Endometrial microvascular endothelial cells (primary cell): ENCODE results near the gene BCAR3. TPM values are rescaled to one million over a fixed set of nuclear protein-coding genes. Genes with fewer than 3 reads are reported as not detected.

Experiments used
- in situ Hi-C: cut with HindIII; loops from 2 replicates; pipeline ENCODE4 v1.10.0; 2017; ENCODE audit warnings: low sequenced_read_pairs, low pct_unique_long_range_greater_than_20kb; ENCODE audit errors: inconsistent ontology term
- total RNA-seq: library from RNA; depleted of rRNA; stranded (reverse); fragments of >200 nt; gene quantifications from one replicate; pipeline ENCODE4 v1.2.3, GENCODE V29; 2015; ENCODE audit errors: inconsistent ontology term

Gene BCAR3
- total RNA-seq, 1 donor from 2014 or later, result 91.8 TPM

DNA sequence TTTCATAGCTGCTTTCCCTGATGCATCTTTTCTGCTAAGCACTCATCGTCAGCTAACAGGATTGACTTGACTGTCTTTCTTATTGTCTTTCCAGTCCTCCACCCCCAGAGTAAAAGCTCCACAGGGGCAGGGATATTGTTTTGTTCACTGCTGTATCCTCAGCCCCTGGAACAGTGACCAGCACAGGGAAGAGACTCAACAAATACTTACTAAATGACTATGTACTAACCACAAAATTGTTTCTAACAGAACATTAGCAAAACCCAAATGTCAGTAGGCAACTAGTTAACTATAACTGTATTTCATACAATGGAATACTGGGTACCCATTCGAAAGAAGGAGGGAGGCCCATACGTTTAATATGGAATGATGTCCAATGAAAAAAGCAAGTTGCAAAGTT, 53.0 kb downstream of the BCAR3 start:
- in situ Hi-C loops, result loop anchor here (25.0 kb wide), 1 partner anchor 184 kb away; no protein-coding TSS in a partner anchor

GRCh38 chr1:93625582-93626327, 55.9 kb downstream of the BCAR3 start:
- in situ Hi-C loops, result loop anchor here (25.0 kb wide), 1 partner anchor 187 kb away; no protein-coding TSS in a partner anchor

- in situ Hi-C loops, result no loop called here
Measured at GRCh38 chr1:93623875-93624274, 57.8 kb downstream of the BCAR3 start.

GRCh38 chr1:93623436-93623835, 58.2 kb downstream of the BCAR3 start:
- in situ Hi-C loops, result no loop called here

DNA sequence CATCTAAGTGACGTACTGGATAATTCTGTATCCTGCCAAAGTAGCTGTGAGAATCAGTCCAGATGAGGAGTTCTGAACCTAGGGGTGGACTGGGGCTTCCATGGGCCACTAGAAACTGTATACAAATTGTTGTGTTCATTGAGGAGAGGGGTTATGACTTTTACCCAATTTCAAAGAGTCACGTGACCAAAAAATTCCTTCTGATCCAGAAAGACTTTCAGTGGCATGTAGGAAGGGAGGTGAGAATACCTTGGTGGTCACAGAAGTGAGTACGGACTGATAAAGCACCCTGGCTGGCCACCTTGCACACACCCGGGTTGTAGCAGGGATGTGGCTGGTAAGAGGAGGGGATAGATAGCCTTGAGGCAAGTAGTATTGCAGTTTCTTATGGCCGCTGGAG, 60.4 kb downstream of the BCAR3 start:
- in situ Hi-C loops, result no loop called here

DNA sequence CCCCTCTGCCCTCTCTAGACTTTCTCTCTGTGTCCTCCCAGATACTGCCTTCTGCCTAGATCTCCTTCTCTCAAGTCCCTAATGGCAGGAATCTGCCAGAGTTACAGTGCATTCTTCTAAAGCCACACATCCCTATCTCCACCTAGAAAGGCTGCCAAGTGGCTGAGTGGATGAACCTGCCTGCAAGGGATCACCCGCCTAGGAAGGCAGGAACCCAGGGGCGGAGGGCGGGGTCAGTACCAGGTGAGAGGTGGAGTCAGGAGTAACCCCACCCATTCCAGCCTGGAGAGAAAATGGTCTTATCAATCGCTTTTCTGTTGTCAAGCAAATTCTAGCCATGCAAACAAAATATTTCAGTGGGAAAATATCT, 60.8 kb downstream of the BCAR3 start:
- in situ Hi-C loops, result no loop called here

- in situ Hi-C loops, result no loop called here
Measured at GRCh38 chr1:93620172-93620840, 61.3 kb downstream of the BCAR3 start.

GRCh38 chr1:93619507-93620171, 62.0 kb downstream of the BCAR3 start:
- in situ Hi-C loops, result no loop called here

- in situ Hi-C loops, result no loop called here
Measured at GRCh38 chr1:93617670-93618499, 63.8 kb downstream of the BCAR3 start.

- in situ Hi-C loops, result no loop called here
Measured at GRCh38 chr1:93616996-93617669, 64.5 kb downstream of the BCAR3 start.

GRCh38 chr1:93616221-93616995, 65.2 kb downstream of the BCAR3 start:
- in situ Hi-C loops, result no loop called here

- in situ Hi-C loops, result no loop called here
Measured at GRCh38 chr1:93615582-93616150, 66.0 kb downstream of the BCAR3 start.

GRCh38 chr1:93614986-93615581, 66.6 kb downstream of the BCAR3 start:
- in situ Hi-C loops, result no loop called here

DNA sequence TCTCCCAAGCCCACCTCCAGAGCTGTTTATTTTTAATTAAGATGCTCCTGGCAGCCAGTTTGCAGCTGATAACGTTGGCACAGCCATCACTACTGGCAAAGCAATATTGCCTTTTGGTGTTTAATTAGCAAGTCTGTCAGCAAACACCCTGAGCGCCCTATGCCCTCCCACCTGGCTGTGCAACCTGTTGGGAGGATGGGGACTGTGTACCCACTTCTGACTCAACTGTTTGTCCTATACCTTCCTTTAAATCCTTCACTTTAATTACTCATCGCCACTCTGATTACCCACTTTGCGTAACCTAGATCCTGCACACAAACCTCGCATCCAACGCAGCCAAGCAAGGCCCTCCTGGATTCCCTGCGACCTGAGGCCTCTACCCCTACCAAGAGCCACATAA, 67.1 kb downstream of the BCAR3 start:
- in situ Hi-C loops, result no loop called here

- in situ Hi-C loops, result no loop called here
Measured at GRCh38 chr1:93613898-93614297, 67.7 kb downstream of the BCAR3 start.

DNA sequence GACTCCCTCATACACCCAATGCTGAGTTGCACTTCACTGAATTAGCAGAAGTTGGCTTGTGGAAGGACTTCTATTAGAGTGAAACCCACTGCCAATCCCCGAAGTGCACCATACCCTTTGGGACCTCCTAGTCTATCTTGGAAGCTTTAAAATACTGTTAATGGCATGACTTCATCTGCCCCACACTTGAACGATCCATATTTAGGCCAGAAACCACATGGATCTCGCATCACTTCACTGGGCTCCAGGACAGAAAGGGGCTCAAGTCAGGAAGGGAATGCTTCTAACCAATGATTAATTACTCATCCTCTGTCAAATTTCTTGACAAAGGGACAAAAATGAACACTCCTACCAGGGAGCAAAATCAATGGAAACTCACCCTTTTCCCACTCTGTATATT, 69.1 kb downstream of the BCAR3 start:
- in situ Hi-C loops, result no loop called here

DNA sequence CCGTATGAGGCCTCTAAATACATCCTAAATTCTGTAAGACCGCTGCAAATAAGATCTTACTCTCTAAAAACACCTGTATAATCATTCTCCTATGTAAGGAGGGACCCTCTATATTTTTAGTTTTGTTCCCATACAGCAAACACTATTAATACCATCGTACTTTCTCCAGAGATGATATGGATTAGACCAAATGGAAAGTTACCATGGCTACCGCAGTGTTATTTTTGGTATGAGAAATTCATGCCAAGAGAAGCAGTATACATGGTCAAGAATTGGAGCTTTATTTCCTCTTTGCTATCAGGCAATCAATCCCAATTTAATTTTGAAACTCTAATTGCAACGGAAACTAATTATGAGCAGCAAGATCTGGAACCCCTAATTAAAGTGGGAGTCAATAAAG, 70.0 kb downstream of the BCAR3 start:
- in situ Hi-C loops, result no loop called here
